GM18505 (cell line): ENCODE data around the gene ABCC3.
"Not testable (repeated sequence)": the region's sequence is repeated elsewhere in the genome, so short reads cannot be mapped to it uniquely, and the experiment has no call there.

Experiments used
- ATAC-seq: cut with Tn5 transposase; IDR thresholded peaks from one replicate; pipeline ENCODE4 v1.9.1; 2021; ENCODE audit not compliant: unreplicated experiment
- POLR2A ChIP-seq: IDR thresholded peaks from 4 replicates; pipeline ENCODE4 v1.6.1; 2011; ENCODE audit warnings: borderline replicate concordance; ENCODE audit not compliant: insufficient read depth, insufficient read length; ENCODE audit errors: extremely low read depth

Gene ABCC3

GRCh38 chr17:50712641-50713040 lies 78.0 kb downstream of the ABCC3 start:
- no peak for TF ChIP-seq POLR2A
- no peak for ATAC-seq

GRCh38 chr17:50715471-50715870 lies 80.8 kb downstream of the ABCC3 start:
- ATAC-seq = no peak
- no peak for TF ChIP-seq POLR2A

- TF ChIP-seq POLR2A = peak; percentile 95
- ATAC-seq = peak; percentile 90
Measured at GRCh38 chr17:50719144-50719923, 84.7 kb downstream of the ABCC3 start, which contains the start of gene LUC7L3. Gene LUC7L3, plus strand, starts transcription at chr17:50719603. Its CDS starts 130 bp downstream, at chr17:50719733.

- no peak for TF ChIP-seq POLR2A
- no peak for ATAC-seq
Measured at GRCh38 chr17:50719924-50720794, 85.5 kb downstream of the ABCC3 start.

GRCh38 chr17:50721194-50722010 lies 86.7 kb downstream of the ABCC3 start:
- TF ChIP-seq POLR2A = no peak
- ATAC-seq = no peak

- TF ChIP-seq POLR2A = no peak
- no peak for ATAC-seq
Measured at GRCh38 chr17:50722746-50723145, 88.1 kb downstream of the ABCC3 start.

- not testable (repeated sequence) for ATAC-seq
Measured at GRCh38 chr17:50724622-50725021, 89.9 kb downstream of the ABCC3 start.

GRCh38 chr17:50725769-50726655 lies 91.3 kb downstream of the ABCC3 start:
- TF ChIP-seq POLR2A = no peak
- ATAC-seq = no peak

- ATAC-seq = no peak
- no peak for TF ChIP-seq POLR2A
Measured at GRCh38 chr17:50728112-50728429, 93.4 kb downstream of the ABCC3 start.

- no peak for ATAC-seq
- no peak for TF ChIP-seq POLR2A
Measured at GRCh38 chr17:50728881-50729765, 94.4 kb downstream of the ABCC3 start.

- no peak for TF ChIP-seq POLR2A
- ATAC-seq = no peak
Measured at GRCh38 chr17:50731575-50732460, 97.1 kb downstream of the ABCC3 start.
